ENCODE measurements around the gene OR2AG1. TPM values are rescaled to one million over a fixed set of nuclear protein-coding genes. Genes with fewer than 3 reads are reported as not detected.

The OR2AG1 gene
- polyA plus RNA-seq (ENCODE audit: insufficient read length in 4 of 4): under 1 TPM in 1 of 4 donors, not detected in 3; 0.06 TPM

- DNase-seq (ENCODE audit: low read depth in 4 of 4, low spot score in 3 of 4): no peak
Measured at GRCh38 chr11:6782720-6783119, at the start of gene OR2AG1. OR2AG1 (plus strand) TSS chr11:6783020; CDS start chr11:6785038, 2,018 bp downstream.

- no peak for DNase-seq (ENCODE audit: low read depth in 4 of 4, low spot score in 3 of 4)
Measured at GRCh38 chr11:6733326-6734275, 49.2 kb upstream of the OR2AG1 start.

- DNase-seq (ENCODE audit: low read depth in 4 of 4, low spot score in 3 of 4): no peak
Measured at GRCh38 chr11:6734616-6735015, 48.2 kb upstream of the OR2AG1 start.

- DNase-seq (ENCODE audit: low read depth in 4 of 4, low spot score in 3 of 4): no peak
Measured at GRCh38 chr11:6735306-6735705, 47.5 kb upstream of the OR2AG1 start.

- no peak for DNase-seq (ENCODE audit: low read depth in 4 of 4, low spot score in 3 of 4)
Measured at GRCh38 chr11:6736495-6737121, 46.2 kb upstream of the OR2AG1 start.

- DNase-seq (ENCODE audit: low read depth in 4 of 4, low spot score in 3 of 4): no peak
Measured at GRCh38 chr11:6737872-6738466, 44.9 kb upstream of the OR2AG1 start.

- no peak for DNase-seq (ENCODE audit: low read depth in 4 of 4, low spot score in 3 of 4)
Measured at GRCh38 chr11:6738590-6738989, 44.2 kb upstream of the OR2AG1 start.

- no peak for DNase-seq (ENCODE audit: low read depth in 4 of 4, low spot score in 3 of 4)
Measured at GRCh38 chr11:6742260-6742659, 40.6 kb upstream of the OR2AG1 start.

- DNase-seq (ENCODE audit: low read depth in 4 of 4, low spot score in 3 of 4): no peak
Measured at GRCh38 chr11:6745018-6745417, 37.8 kb upstream of the OR2AG1 start.

GRCh38 chr11:6745465-6746015 is 37.3 kb upstream of the OR2AG1 start:
- DNase-seq (ENCODE audit: low read depth in 4 of 4, low spot score in 3 of 4): no peak

GRCh38 chr11:6746086-6746618 is 36.7 kb upstream of the OR2AG1 start:
- no peak for DNase-seq (ENCODE audit: low read depth in 4 of 4, low spot score in 3 of 4)

- no peak for DNase-seq (ENCODE audit: low read depth in 4 of 4, low spot score in 3 of 4)
Measured at GRCh38 chr11:6746626-6747025, 36.2 kb upstream of the OR2AG1 start.

- no peak for DNase-seq (ENCODE audit: low read depth in 4 of 4, low spot score in 3 of 4)
Measured at GRCh38 chr11:6747097-6747668, 35.6 kb upstream of the OR2AG1 start.

- DNase-seq (ENCODE audit: low read depth in 4 of 4, low spot score in 3 of 4): peak in 3 of 4 donors; percentile 32 to 36 (median 33)
Measured at GRCh38 chr11:6755303-6755952, 27.4 kb upstream of the OR2AG1 start.

- DNase-seq (ENCODE audit: low read depth in 4 of 4, low spot score in 3 of 4): no peak
Measured at GRCh38 chr11:6755953-6756347, 26.9 kb upstream of the OR2AG1 start.

GRCh38 chr11:6757373-6757967 is 25.4 kb upstream of the OR2AG1 start:
- peak in 3 of 4 donors; percentile 26 to 39 (median 28) for DNase-seq (ENCODE audit: low read depth in 4 of 4, low spot score in 3 of 4)

GRCh38 chr11:6771926-6772893 is 10.6 kb upstream of the OR2AG1 start, which contains the start of gene OR2AG2:
OR2AG2 (minus strand) TSS chr11:6771976; CDS start chr11:6768957, 3,019 bp downstream.
- no peak for DNase-seq (ENCODE audit: low read depth in 4 of 4, low spot score in 3 of 4)

GRCh38 chr11:6778518-6778917 is 4.3 kb upstream of the OR2AG1 start:
- DNase-seq (ENCODE audit: low read depth in 4 of 4, low spot score in 3 of 4): no peak
